Measurements from ENCODE around the gene ARL15. TPM values are rescaled to one million over a fixed set of nuclear protein-coding genes. Genes with fewer than 3 reads are reported as not detected.

Gene ARL15
- total RNA-seq, 1 donor from 2014 or later = 14.0 TPM

DNA sequence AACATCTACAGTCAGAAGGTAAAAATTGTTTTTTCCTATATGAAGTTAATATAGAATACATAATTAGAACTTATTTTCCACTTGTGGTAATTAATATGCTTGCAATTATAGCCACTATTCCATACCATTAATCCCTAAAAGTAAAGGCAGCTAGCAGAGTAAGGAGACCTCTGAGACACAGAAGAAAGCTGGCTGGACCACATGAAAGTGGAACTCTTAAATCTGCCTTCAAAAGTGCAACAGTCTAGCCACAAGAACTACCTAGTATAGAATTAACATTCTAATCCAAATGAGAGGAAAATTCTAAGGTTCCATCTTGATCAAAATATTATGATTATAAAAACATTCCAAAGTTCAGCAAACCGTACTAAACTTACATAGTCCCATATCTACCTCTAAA is 37.6 kb downstream of the ARL15 start:
- Mint-ChIP-seq H3K36me3 (ENCODE audit: low read depth) (no peaks in the 10 kb centered on the region), H3K4me1 (ENCODE audit: low read depth) (peaks cover under 1% of the 10 kb centered on the region), H3K27ac (ENCODE audit: unreplicated experiment) (no peak overlapping the region), H3K27me3 (ENCODE audit: low read depth) (no peaks in the 10 kb centered on the region), H3K4me3 (ENCODE audit: unreplicated experiment) (no peak overlapping the region), H3K9me3 (ENCODE audit: low read depth) (no peaks in the 10 kb centered on the region)
- DNase-seq (ENCODE audit: low spot score) = no peak
- TF ChIP-seq, protein P1, sequence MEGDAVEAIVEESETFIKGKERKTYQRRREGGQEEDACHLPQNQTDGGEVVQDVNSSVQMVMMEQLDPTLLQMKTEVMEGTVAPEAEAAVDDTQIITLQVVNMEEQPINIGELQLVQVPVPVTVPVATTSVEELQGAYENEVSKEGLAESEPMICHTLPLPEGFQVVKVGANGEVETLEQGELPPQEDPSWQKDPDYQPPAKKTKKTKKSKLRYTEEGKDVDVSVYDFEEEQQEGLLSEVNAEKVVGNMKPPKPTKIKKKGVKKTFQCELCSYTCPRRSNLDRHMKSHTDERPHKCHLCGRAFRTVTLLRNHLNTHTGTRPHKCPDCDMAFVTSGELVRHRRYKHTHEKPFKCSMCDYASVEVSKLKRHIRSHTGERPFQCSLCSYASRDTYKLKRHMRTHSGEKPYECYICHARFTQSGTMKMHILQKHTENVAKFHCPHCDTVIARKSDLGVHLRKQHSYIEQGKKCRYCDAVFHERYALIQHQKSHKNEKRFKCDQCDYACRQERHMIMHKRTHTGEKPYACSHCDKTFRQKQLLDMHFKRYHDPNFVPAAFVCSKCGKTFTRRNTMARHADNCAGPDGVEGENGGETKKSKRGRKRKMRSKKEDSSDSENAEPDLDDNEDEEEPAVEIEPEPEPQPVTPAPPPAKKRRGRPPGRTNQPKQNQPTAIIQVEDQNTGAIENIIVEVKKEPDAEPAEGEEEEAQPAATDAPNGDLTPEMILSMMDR (IDR thresholded peaks at IDR 0.05) = no peak

DNA sequence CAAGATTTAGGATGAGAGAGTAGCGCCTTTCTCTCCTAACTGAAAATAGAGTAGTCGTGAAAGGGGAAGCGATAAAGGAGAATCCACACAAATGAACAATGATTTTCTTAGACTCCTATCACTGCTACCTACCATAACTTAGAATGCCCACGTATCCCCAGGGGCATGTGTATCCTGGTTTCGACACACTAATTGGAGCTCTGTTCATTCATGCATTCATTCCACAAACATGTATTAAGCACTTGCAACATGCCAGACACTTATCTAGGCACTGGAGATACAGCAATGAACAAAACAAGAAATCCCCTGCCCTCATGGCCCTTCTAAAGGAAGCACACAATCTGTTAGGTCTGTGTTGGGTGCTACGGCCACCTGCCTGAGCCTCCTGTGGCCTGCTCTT is 40.0 kb downstream of the ARL15 start:
- TF ChIP-seq, protein P1 (IDR thresholded peaks at IDR 0.05) = no peak
- Mint-ChIP-seq H3K4me3 (ENCODE audit: unreplicated experiment) (no peak overlapping the region), H3K36me3 (ENCODE audit: low read depth) (no peaks in the 10 kb centered on the region), H3K9me3 (ENCODE audit: low read depth) (no peaks in the 10 kb centered on the region), H3K27me3 (ENCODE audit: low read depth) (no peaks in the 10 kb centered on the region), H3K4me1 (ENCODE audit: low read depth) (no peaks in the 10 kb centered on the region), H3K27ac (ENCODE audit: unreplicated experiment) (no peak overlapping the region)
- DNase-seq (ENCODE audit: low spot score) = no peak

DNA sequence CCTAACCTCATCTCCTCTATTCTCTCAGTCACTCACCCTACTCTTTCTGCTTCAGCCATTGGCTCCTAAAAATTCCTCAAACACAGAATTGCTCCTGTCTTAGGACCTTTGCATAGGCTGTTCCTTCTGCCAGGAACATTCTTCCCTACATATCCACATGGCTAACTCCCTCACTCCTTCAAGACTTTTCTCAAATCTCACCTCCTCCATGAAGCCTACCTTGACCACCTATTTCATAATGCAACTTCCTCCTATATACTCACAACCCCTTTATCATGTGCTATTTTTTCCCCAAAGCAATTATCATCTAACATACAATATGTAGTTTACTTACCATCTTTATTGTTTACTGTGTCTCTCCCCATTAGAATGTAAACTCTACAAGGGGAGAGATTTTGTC is 45.8 kb downstream of the ARL15 start:
- Mint-ChIP-seq H3K4me1 (ENCODE audit: low read depth) (no peaks in the 10 kb centered on the region), H3K36me3 (ENCODE audit: low read depth) (no peaks in the 10 kb centered on the region), H3K27me3 (ENCODE audit: low read depth) (no peaks in the 10 kb centered on the region), H3K9me3 (ENCODE audit: low read depth) (no peaks in the 10 kb centered on the region), H3K27ac (ENCODE audit: unreplicated experiment) (no peak overlapping the region), H3K4me3 (ENCODE audit: unreplicated experiment) (no peak overlapping the region)
- DNase-seq (ENCODE audit: low spot score) = no peak
- TF ChIP-seq, protein P1 (IDR thresholded peaks at IDR 0.05) = no peak

DNA sequence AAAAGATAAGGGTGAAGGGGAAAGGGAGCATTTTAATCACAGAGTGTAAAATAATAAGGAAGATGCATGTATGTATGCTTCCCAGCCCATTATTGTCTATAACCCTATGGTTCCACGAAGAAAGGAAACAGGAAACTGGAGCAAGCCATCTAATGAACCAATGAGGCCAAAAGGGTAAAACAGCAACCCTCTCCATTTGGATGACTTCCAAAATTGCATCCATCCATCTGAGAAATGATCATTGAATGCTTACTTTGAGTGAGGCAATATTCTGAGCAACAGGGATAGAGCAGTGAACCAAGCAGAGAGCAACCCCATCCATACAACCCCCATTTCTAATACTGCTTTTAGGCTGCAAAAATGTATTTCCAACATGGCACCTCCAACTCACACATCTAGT is 46.9 kb downstream of the ARL15 start:
- TF ChIP-seq, protein P1 (IDR thresholded peaks at IDR 0.05) = no peak

DNA sequence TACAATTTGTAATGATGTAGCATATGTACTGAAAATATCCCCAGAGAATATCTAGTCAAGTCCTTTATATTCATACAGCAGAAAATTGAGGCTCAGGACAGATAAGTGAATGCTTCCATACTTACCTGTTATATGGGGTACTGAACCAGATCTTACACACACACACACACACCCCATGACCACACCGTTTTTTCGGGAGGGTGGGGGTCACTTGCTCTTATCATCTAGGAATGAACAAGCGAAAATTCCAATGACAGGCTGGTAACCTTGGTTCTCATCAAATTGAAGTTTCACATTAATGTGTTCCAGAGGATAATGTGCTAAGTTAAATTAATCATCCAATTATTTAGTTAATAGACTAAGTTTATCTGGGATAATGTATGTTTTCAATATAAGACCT is 48.8 kb downstream of the ARL15 start:
- H3K9me3 Mint-ChIP-seq (ENCODE audit: low read depth) = no peaks in the 10 kb centered on the region
- H3K4me1 Mint-ChIP-seq (ENCODE audit: low read depth) = no peaks in the 10 kb centered on the region
- no peaks in the 10 kb centered on the region for H3K27me3 Mint-ChIP-seq (ENCODE audit: low read depth)
- H3K4me3 Mint-ChIP-seq (ENCODE audit: unreplicated experiment) = no peak overlapping the region
- no peaks in the 10 kb centered on the region for H3K36me3 Mint-ChIP-seq (ENCODE audit: low read depth)
- DNase-seq (ENCODE audit: low spot score) = no peak
- TF ChIP-seq, protein P1 (IDR thresholded peaks at IDR 0.05) = no peak
- H3K27ac Mint-ChIP-seq (ENCODE audit: unreplicated experiment) = no peak overlapping the region

More for the DNA sequence above, 46.9 kb downstream of the ARL15 start:
- H3K27me3 Mint-ChIP-seq (ENCODE audit: low read depth) = no peaks in the 10 kb centered on the region
- H3K36me3 Mint-ChIP-seq (ENCODE audit: low read depth) = no peaks in the 10 kb centered on the region
- no peaks in the 10 kb centered on the region for H3K9me3 Mint-ChIP-seq (ENCODE audit: low read depth)
- no peaks in the 10 kb centered on the region for H3K4me1 Mint-ChIP-seq (ENCODE audit: low read depth)
- H3K27ac Mint-ChIP-seq (ENCODE audit: unreplicated experiment) = no peak overlapping the region
- H3K4me3 Mint-ChIP-seq (ENCODE audit: unreplicated experiment) = no peak overlapping the region
- no peak for DNase-seq (ENCODE audit: low spot score)

All from chondrocyte (in vitro differentiated cells).